ENCODE results near the gene NNAT. TPM values are rescaled to one million over a fixed set of nuclear protein-coding genes. Genes with fewer than 3 reads are reported as not detected.

Gene NNAT
- total and polyA plus RNA-seq, 2 donors (not counting 1 experiment from before 2014, with no cell fraction given) = 0.74 to 0.83 TPM

GRCh38 chr20:37520419-37520955 is 563 bp upstream of the NNAT start:
- H3K27ac ChIP-seq (ENCODE audit: insufficient read depth, low read length) = no peak overlapping the region
- H3K4me2 ChIP-seq (ENCODE audit: extremely low read depth, insufficient read depth, low read length) = no peak overlapping the region
- peaks cover 14% of the 10 kb centered on the region for H3K4me1 ChIP-seq (ENCODE audit: control insufficient read depth, extremely low read depth, insufficient read depth, low read length)
- TF ChIP-seq EZH2 (IDR thresholded peaks at IDR 0.05; ENCODE audit: low read length, missing control alignments) = no peak
- TF ChIP-seq, protein P1, sequence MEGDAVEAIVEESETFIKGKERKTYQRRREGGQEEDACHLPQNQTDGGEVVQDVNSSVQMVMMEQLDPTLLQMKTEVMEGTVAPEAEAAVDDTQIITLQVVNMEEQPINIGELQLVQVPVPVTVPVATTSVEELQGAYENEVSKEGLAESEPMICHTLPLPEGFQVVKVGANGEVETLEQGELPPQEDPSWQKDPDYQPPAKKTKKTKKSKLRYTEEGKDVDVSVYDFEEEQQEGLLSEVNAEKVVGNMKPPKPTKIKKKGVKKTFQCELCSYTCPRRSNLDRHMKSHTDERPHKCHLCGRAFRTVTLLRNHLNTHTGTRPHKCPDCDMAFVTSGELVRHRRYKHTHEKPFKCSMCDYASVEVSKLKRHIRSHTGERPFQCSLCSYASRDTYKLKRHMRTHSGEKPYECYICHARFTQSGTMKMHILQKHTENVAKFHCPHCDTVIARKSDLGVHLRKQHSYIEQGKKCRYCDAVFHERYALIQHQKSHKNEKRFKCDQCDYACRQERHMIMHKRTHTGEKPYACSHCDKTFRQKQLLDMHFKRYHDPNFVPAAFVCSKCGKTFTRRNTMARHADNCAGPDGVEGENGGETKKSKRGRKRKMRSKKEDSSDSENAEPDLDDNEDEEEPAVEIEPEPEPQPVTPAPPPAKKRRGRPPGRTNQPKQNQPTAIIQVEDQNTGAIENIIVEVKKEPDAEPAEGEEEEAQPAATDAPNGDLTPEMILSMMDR (conservative IDR thresholded peaks at IDR 0.05 in 1 of 2, IDR thresholded peaks at IDR 0.05 in 1 of 2; ENCODE audit: low read depth in 1 of 2, low read length in 2 of 2) = no peak
- no peaks in the 10 kb centered on the region for H3K27me3 ChIP-seq (ENCODE audit: control insufficient read depth, insufficient read depth, low read length)
- H2AFZ ChIP-seq (ENCODE audit: low read length) = no peak overlapping the region
- no peaks in the 10 kb centered on the region for H3K9me3 ChIP-seq (ENCODE audit: control insufficient read depth, insufficient read depth, low read depth, low read length)
- peak overlapping the region in 1 of 4 experiments; percentile 55 for H3K4me3 ChIP-seq (replicated peaks in 1 of 4; ENCODE audit: control extremely low read depth in 1 of 4, insufficient read depth in 1 of 4, low read depth in 3 of 4, low read length in 4 of 4)
- peaks cover 8% of the 10 kb centered on the region for H3K36me3 ChIP-seq (ENCODE audit: control insufficient read depth, insufficient read depth, low read length)
- no peak overlapping the region for H3K9ac ChIP-seq (ENCODE audit: insufficient read depth, low read length)
- no peak for DNase-seq (ENCODE audit: low read depth in 2 of 2)
- no peaks in the 10 kb centered on the region for H4K20me1 ChIP-seq (ENCODE audit: control insufficient read depth, extremely low read depth, insufficient read depth, low read length)
- peaks cover 54% of the 10 kb centered on the region for H3K79me2 ChIP-seq (ENCODE audit: control insufficient read depth, insufficient read depth, low read length)

DNA sequence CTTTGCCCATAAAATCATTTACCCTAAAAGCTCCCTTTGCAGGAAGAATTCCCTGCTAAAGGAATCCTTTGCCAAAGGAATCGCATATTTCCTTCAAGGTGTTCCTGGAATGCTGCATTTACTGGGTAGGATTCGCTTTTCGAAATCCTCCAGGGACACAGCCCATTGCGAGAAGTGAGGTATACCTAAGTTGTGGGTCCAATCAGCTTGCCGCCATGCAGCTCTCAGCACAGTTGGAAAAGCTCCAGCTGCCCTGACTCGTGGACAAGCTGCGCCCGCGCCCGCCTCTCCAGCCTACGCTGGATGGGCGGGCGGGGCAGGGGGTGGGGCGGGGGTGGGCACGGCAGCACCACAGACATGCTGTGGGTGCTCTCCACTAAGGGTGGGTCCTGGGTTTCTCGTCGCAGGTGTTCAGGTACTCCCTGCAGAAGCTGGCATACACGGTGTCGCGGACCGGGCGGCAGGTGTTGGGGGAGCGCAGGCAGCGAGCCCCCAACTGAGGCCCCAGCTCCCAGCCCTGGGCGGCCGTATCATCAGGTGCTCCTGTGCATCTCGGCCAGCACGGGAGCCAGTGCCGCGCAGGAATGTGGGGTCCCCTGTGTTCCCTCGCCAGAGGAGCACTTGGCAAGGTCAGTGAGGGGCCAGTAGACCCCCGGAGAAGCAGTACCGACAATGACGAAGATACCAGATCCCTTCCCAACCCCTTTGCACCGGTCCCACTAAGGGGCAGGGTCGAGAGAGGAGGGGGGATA is 1.4 kb downstream of the NNAT start:
- Histone ChIP-seq H3K9me3 (ENCODE audit: control insufficient read depth, insufficient read depth, low read depth, low read length) (no peaks in the 10 kb centered on the region), H3K79me2 (ENCODE audit: control insufficient read depth, insufficient read depth, low read length) (peaks cover 74% of the 10 kb centered on the region), H3K4me1 (ENCODE audit: control insufficient read depth, extremely low read depth, insufficient read depth, low read length) (peaks cover 17% of the 10 kb centered on the region), H3K4me2 (ENCODE audit: extremely low read depth, insufficient read depth, low read length) (no peak overlapping the region), H4K20me1 (ENCODE audit: control insufficient read depth, extremely low read depth, insufficient read depth, low read length) (peaks cover 2% of the 10 kb centered on the region), H3K4me3 (replicated peaks in 1 of 4; ENCODE audit: control extremely low read depth in 1 of 4, insufficient read depth in 1 of 4, low read depth in 3 of 4, low read length in 4 of 4) (peak overlapping the region in 1 of 4 experiments; percentile 55), H3K9ac (ENCODE audit: insufficient read depth, low read length) (no peak overlapping the region), H3K36me3 (ENCODE audit: control insufficient read depth, insufficient read depth, low read length) (peaks cover 8% of the 10 kb centered on the region), H3K27ac (ENCODE audit: insufficient read depth, low read length) (no peak overlapping the region), H3K27me3 (ENCODE audit: control insufficient read depth, insufficient read depth, low read length) (no peaks in the 10 kb centered on the region), H2AFZ (ENCODE audit: low read length) (no peak overlapping the region)
- TF ChIP-seq, protein P1 (conservative IDR thresholded peaks at IDR 0.05 in 1 of 2, IDR thresholded peaks at IDR 0.05 in 1 of 2; ENCODE audit: low read depth in 1 of 2, low read length in 2 of 2) = no peak
- no peak for TF ChIP-seq EZH2 (IDR thresholded peaks at IDR 0.05; ENCODE audit: low read length, missing control alignments)
- peak; percentile 63 to 67 for DNase-seq (ENCODE audit: low read depth in 2 of 2)

DNA sequence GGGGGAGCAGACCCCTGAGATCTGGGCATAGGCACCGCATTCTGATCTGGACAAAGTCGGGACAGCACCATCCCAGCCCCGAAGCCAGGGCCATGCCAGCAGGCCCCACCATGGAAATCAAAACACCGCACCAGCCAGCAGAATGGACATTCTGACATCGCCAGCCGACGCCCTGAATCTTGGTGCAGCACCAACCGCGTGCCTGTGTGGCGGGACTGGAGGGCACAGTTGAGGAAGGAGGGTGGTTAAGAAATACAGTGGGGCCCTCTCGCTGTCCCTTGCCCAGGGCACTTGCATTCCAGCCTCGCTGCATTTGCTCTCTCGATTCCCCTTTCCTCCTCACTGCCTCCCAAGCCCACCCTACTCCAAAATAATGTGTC is 2.0 kb downstream of the NNAT start:
- Histone ChIP-seq H2AFZ (ENCODE audit: low read length) (no peak overlapping the region), H3K9me3 (ENCODE audit: control insufficient read depth, insufficient read depth, low read depth, low read length) (no peaks in the 10 kb centered on the region), H3K27ac (ENCODE audit: insufficient read depth, low read length) (no peak overlapping the region), H3K4me3 (replicated peaks in 1 of 4; ENCODE audit: control extremely low read depth in 1 of 4, insufficient read depth in 1 of 4, low read depth in 3 of 4, low read length in 4 of 4) (no peak overlapping the region), H3K4me2 (ENCODE audit: extremely low read depth, insufficient read depth, low read length) (no peak overlapping the region), H3K27me3 (ENCODE audit: control insufficient read depth, insufficient read depth, low read length) (no peaks in the 10 kb centered on the region), H3K36me3 (ENCODE audit: control insufficient read depth, insufficient read depth, low read length) (peaks cover 8% of the 10 kb centered on the region), H3K79me2 (ENCODE audit: control insufficient read depth, insufficient read depth, low read length) (peaks cover 75% of the 10 kb centered on the region), H3K4me1 (ENCODE audit: control insufficient read depth, extremely low read depth, insufficient read depth, low read length) (peaks cover 11% of the 10 kb centered on the region), H4K20me1 (ENCODE audit: control insufficient read depth, extremely low read depth, insufficient read depth, low read length) (peaks cover 2% of the 10 kb centered on the region), H3K9ac (ENCODE audit: insufficient read depth, low read length) (no peak overlapping the region)
- no peak for DNase-seq (ENCODE audit: low read depth in 2 of 2)
- TF ChIP-seq, protein P1 (conservative IDR thresholded peaks at IDR 0.05 in 1 of 2, IDR thresholded peaks at IDR 0.05 in 1 of 2; ENCODE audit: low read depth in 1 of 2, low read length in 2 of 2) = no peak
- no peak for TF ChIP-seq EZH2 (IDR thresholded peaks at IDR 0.05; ENCODE audit: low read length, missing control alignments)

Measured in fibroblast of lung (primary cell).